ENCODE results near the gene PLEKHA6. TPM values are rescaled to one million over a fixed set of nuclear protein-coding genes. Genes with fewer than 3 reads are reported as not detected.

PLEKHA6 gene
- total and polyA plus RNA-seq, 8 donors: 5.1 to 24.4 (median 16.1) TPM

GRCh38 chr1:204356997-204357396, 2.7 kb downstream of the PLEKHA6 start:
- DNase-seq (no peak), ATAC-seq (no peak)
- intact Hi-C loops (cut with DNase I): no loop called here
- Histone ChIP-seq H3K27me3 (peaks cover 0 to 34% of the 10 kb centered on the region in 2 donors), H3K4me3 (no peak overlapping the region), H3K27ac (no peak overlapping the region), H3K36me3 (no peaks in the 10 kb centered on the region), H3K4me1 (no peaks in the 10 kb centered on the region), H3K9me3 (no peaks in the 10 kb centered on the region)
- TF ChIP-seq, protein P1, sequence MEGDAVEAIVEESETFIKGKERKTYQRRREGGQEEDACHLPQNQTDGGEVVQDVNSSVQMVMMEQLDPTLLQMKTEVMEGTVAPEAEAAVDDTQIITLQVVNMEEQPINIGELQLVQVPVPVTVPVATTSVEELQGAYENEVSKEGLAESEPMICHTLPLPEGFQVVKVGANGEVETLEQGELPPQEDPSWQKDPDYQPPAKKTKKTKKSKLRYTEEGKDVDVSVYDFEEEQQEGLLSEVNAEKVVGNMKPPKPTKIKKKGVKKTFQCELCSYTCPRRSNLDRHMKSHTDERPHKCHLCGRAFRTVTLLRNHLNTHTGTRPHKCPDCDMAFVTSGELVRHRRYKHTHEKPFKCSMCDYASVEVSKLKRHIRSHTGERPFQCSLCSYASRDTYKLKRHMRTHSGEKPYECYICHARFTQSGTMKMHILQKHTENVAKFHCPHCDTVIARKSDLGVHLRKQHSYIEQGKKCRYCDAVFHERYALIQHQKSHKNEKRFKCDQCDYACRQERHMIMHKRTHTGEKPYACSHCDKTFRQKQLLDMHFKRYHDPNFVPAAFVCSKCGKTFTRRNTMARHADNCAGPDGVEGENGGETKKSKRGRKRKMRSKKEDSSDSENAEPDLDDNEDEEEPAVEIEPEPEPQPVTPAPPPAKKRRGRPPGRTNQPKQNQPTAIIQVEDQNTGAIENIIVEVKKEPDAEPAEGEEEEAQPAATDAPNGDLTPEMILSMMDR (IDR thresholded peaks at IDR 0.05): no peak

DNA sequence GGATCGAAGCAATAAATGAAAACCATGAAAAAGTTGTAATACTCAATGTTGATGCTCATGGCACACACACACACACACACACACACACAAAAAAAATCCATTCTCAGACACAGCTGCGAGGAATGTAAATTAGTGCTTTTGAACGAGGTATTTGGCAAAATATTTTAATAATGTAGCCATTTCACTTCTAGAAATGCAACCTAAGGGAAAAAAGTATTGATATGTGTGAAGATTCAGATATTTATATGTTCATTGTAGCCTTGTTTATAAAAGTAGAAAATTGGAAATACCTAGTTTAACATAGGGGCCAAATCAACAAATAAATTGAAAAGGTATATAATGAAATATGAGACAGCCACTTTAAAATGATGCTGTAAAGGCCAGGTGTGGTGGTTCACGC, 3.8 kb downstream of the PLEKHA6 start:
- no peaks in the 10 kb centered on the region for H3K9me3 ChIP-seq
- H3K36me3 ChIP-seq: no peaks in the 10 kb centered on the region
- H3K4me3 ChIP-seq: no peak overlapping the region
- H3K4me1 ChIP-seq: no peaks in the 10 kb centered on the region
- no peak for ATAC-seq
- no peak for DNase-seq
- peaks cover 0 to 37% of the 10 kb centered on the region in 2 donors for H3K27me3 ChIP-seq
- intact Hi-C loops (cut with DNase I): no loop called here
- TF ChIP-seq, protein P1 (IDR thresholded peaks at IDR 0.05): no peak
- H3K27ac ChIP-seq: no peak overlapping the region

DNA sequence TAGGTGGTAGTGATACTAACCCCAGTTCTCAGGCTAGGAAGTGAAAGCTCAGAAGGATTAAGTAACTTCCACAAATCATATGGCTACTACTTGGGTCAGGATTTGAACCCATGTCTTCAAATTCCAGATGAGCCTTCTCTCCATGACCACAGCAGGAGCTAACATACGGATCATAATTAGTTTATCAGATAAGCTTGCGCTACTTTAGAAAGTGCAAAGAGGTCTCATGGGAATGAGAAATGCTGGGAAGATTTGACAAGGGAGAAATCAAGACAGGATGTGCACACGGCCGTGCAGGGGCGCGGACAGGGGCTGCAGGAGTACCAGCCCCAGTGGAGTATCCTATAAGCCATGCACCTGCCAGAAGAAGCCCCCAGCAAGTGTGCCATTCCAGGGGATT, 5.2 kb downstream of the PLEKHA6 start:
- TF ChIP-seq, protein P1 (IDR thresholded peaks at IDR 0.05): no peak
- peaks cover 0 to 29% of the 10 kb centered on the region in 2 donors for H3K27me3 ChIP-seq
- no peak overlapping the region for H3K4me3 ChIP-seq
- intact Hi-C loops (cut with DNase I): no loop called here
- H3K9me3 ChIP-seq: no peaks in the 10 kb centered on the region
- no peaks in the 10 kb centered on the region for H3K36me3 ChIP-seq
- no peak for ATAC-seq
- no peaks in the 10 kb centered on the region for H3K4me1 ChIP-seq
- H3K27ac ChIP-seq: no peak overlapping the region
- no peak for DNase-seq

GRCh38 chr1:204353213-204353910, 6.4 kb downstream of the PLEKHA6 start:
- Histone ChIP-seq H3K9me3 (no peaks in the 10 kb centered on the region), H3K27me3 (peaks cover 0 to 19% of the 10 kb centered on the region in 2 donors), H3K36me3 (no peaks in the 10 kb centered on the region), H3K4me3 (no peak overlapping the region), H3K4me1 (peaks cover 0 to 5% of the 10 kb centered on the region in 2 donors), H3K27ac (no peak overlapping the region)
- DNase-seq: no peak
- no peak for ATAC-seq
- TF ChIP-seq, protein P1 (IDR thresholded peaks at IDR 0.05): no peak
- intact Hi-C loops (cut with DNase I): no loop called here

DNA sequence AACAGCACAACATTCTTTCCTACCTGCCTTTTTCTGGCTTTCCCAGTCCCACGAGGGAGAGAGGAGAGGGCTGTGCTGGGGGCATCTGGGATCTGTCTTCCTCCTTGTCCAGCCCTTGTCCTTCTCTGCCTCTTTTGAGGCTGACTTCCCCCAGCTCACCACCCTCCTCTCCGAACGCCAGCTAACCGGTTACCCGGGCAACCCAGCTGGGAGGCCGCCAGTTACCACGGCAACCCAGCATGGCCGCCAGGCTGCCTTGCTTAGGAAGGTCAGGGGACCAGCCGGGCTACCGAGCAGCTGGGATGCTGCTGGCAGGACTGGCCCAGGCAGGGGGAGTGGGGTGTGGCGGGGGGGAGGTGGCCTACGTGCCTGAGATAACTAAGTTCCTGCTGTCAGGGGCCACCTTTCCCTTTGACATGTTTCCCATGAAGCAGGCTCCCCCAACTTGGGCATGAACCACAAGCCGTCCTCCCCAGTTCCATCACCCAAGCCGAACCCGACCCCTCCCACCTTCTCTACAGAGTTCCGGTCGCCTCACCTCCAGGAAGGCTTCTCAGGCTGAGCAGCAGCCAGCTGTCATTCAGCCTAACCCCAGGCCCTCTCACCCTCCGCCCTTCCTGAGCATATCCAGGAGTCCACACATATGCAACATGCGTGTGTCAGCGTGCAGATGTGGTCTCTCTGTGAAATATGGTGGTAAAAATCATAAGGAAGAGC, 8.7 kb downstream of the PLEKHA6 start:
- DNase-seq (peak; percentile 55 to 93 (median 85)), ATAC-seq (peak; percentile 39)
- TF ChIP-seq, protein P1 (IDR thresholded peaks at IDR 0.05): no peak
- Histone ChIP-seq H3K4me3 (no peak overlapping the region), H3K4me1 (peaks cover 0 to 5% of the 10 kb centered on the region in 2 donors), H3K27ac (no peak overlapping the region), H3K36me3 (no peaks in the 10 kb centered on the region), H3K9me3 (no peaks in the 10 kb centered on the region), H3K27me3 (peaks cover 0 to 6% of the 10 kb centered on the region in 2 donors)
- intact Hi-C loops (cut with DNase I): no loop called here
